Hair follicular keratinocyte (primary cell): ENCODE results near the gene GRHL1. TPM values are rescaled to one million over a fixed set of nuclear protein-coding genes. Genes with fewer than 3 reads are reported as not detected.

Source experiments
- total RNA-seq: library from RNA; depleted of rRNA; stranded (reverse); fragments of >200 nt; gene quantifications from 2 replicates; pipeline ENCODE4 v1.2.3, GENCODE V29; 2015

Gene GRHL1
- total RNA-seq, result 2.3 and 10.1 TPM in 2 replicates

GRCh38 chr2:9951522-9952285 lies at the start of gene GRHL1:
GRHL1 (plus strand) TSS chr2:9951693; CDS start chr2:9951834, 141 bp downstream.

GRCh38 chr2:10043256-10043905 lies 91.9 kb downstream of the GRHL1 start, which contains the start of gene KLF11:
KLF11 (plus strand) TSS chr2:10043550; CDS start chr2:10043717, 167 bp downstream.

Other genes with a start within 250 kb of the GRHL1 start
- gene TAF1B, start 108.2 kb upstream of the GRHL1 start, total RNA-seq, result 13.2 and 14.3 TPM in 2 replicates
- gene KLF11, start 91.9 kb downstream of the GRHL1 start, total RNA-seq, result 6.6 and 9.3 TPM in 2 replicates
- 1.3 and 4.1 TPM in 2 replicates for gene CYS1, start 128.7 kb downstream of the GRHL1 start, total RNA-seq
- gene RRM2, start 171.0 kb downstream of the GRHL1 start, total RNA-seq, result 22.4 and 136 TPM in 2 replicates